Pancreas (tissue), 10 donors: ENCODE measurements around the gene ICAM1. TPM values are rescaled to one million over a fixed set of nuclear protein-coding genes. Genes with fewer than 3 reads are reported as not detected.

Source experiments
- ATAC-seq, 4 donors: fragments of 200-7000 bp; cut with Tn5 transposase; one replicate each; pipeline versions ENCODE4 v1.8.0 to v1.9.1; 2020; ENCODE audit warnings: mild to moderate bottlenecking in 4 of 4, moderate library complexity in 4 of 4
- DNase-seq, 6 donors: peaks; one replicate each; pipeline ENCODE4 v3.0.0-alpha.2; 2020
- FAIRE-seq: peaks from 2 replicates; lab custom pipeline; 2012; peaks lifted over from hg19 to GRCh38; lab: Jason Lieb, UNC
- H3K27ac ChIP-seq, 4 donors: fragments of 200-600 bp; sonication (generic); 1 replicate in 3 of 4; 2 replicates in 1 of 4; pipeline versions ENCODE4 v1.5.0 to v1.8.0; 2020
- H3K27me3 ChIP-seq, 4 donors: fragments of 200-600 bp; one replicate each; pipeline ENCODE4 v1.8.0; 2021
- H3K36me3 ChIP-seq, 3 donors: fragments of 200-600 bp; sonication (generic) in 1 of 3; one replicate each; pipeline versions ENCODE4 v1.5.0 to v1.8.0; 2020 to 2021
- H3K4me1 ChIP-seq, 3 donors: fragments of 200-600 bp; one replicate each; pipeline ENCODE4 v1.8.0; 2021
- H3K4me3 ChIP-seq, 4 donors: fragments of 200-600 bp; sonication (generic) in 2 of 4; one replicate each; pipeline versions ENCODE4 v1.5.0 to v1.8.0; 2020 to 2021
- H3K9me3 ChIP-seq, 4 donors: fragments of 200-600 bp; one replicate each; pipeline ENCODE4 v1.8.0; 2021
- WGBS, 2 donors: extraction: QIAGEN DNeasy Blood & Tissue Kit; methylation state at CpG; one replicate each; pipeline ENCODE4 v1.1.7; 2013; 5-methylcytosine and 5-hydroxymethylcytosine counted together
- intact Hi-C, 3 donors: fragments of 100-400 bp; cut with DNase I; formaldehyde crosslinking; loops; one replicate each; pipeline versions ENCODE4 v1.11.1 to v1.14.2; 2022
- polyA plus RNA-seq, 2 donors: library from polyadenylated mRNA; stranded (reverse); fragments of 200-250 nt; gene quantifications; one replicate each; pipeline ENCODE4 v1.2.3, GENCODE V29; 2013
- total RNA-seq, 6 donors: library from RNA; stranded (reverse); fragmentation: NEBNext Ultra II Directional in 4 of 6; extraction: Animal tissue kit (Norgen Biotek cat#: 25700) in 4 of 6; gene quantifications; one replicate each; pipeline versions ENCODE4 v1.2.1 to v1.2.4, GENCODE V29; 2021 to 2023
- TF ChIP-seq, protein P1 (sequence below), 4 donors: fragments of 200-600 bp; sonication (generic) in 3 of 4; IDR thresholded peaks; one replicate each; pipeline versions ENCODE4 v1.5.0 to v1.8.0; 2021; ENCODE audit warnings: antibody characterized with exemption in 4 of 4
- donor health status: healthy with polysubstance abuse.
- donor health status: DM: no; HTN: no; CAD: no; lungs with moderate emphysema.
- donor health status: DM: no; HTN: no; CAD: no.
- donor health status: control.
- donor health status: control.
- donor health status: Bipolar disorder and iron deficiency.
- donor health status: DM: yes; HTN: yes; CAD: no.
- donor health status: DM: no; HTN: no; CAD: no.
- donor health status: DM: no; HTN: no; CAD: no.
- donor health status: DM: yes; HTN: yes; CAD: no.

The ICAM1 gene
- total and polyA plus RNA-seq, 8 donors, result 2.2 to 32.4 (median 6.8) TPM

DNA sequence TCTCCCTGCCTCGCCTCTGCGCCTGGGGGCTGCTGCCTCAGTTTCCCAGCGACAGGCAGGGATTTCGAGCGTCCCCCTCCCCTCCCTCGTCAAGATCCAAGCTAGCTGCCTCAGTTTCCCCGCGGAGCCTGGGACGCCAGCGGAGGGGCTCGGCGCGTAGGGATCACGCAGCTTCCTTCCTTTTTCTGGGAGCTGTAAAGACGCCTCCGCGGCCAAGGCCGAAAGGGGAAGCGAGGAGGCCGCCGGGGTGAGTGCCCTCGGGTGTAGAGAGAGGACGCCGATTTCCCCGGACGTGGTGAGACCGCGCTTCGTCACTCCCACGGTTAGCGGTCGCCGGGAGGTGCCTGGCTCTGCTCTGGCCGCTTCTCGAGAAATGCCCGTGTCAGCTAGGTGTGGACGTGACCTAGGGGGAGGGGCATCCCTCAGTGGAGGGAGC is 722 bp upstream of the ICAM1 start:
- Histone ChIP-seq H3K27me3 (no peaks in the 10 kb centered on the region), H3K4me1 (peaks cover 0 to 10% (median 6%) of the 10 kb centered on the region in 3 donors), H3K4me3 (peak overlapping the region; percentile 4 to 52 (median 24)), H3K27ac (peak overlapping the region; percentile 31 to 86 (median 57)), H3K9me3 (no peaks in the 10 kb centered on the region), H3K36me3 (no peaks in the 10 kb centered on the region)
- TF ChIP-seq, protein P1, sequence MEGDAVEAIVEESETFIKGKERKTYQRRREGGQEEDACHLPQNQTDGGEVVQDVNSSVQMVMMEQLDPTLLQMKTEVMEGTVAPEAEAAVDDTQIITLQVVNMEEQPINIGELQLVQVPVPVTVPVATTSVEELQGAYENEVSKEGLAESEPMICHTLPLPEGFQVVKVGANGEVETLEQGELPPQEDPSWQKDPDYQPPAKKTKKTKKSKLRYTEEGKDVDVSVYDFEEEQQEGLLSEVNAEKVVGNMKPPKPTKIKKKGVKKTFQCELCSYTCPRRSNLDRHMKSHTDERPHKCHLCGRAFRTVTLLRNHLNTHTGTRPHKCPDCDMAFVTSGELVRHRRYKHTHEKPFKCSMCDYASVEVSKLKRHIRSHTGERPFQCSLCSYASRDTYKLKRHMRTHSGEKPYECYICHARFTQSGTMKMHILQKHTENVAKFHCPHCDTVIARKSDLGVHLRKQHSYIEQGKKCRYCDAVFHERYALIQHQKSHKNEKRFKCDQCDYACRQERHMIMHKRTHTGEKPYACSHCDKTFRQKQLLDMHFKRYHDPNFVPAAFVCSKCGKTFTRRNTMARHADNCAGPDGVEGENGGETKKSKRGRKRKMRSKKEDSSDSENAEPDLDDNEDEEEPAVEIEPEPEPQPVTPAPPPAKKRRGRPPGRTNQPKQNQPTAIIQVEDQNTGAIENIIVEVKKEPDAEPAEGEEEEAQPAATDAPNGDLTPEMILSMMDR (IDR thresholded peaks at IDR 0.05), result no peak
- intact Hi-C loops, result loop anchor here in 2 of 3 donors (5.0 to 10.0 kb wide), 2 partner anchors 117 to 125 kb away; no protein-coding TSS in a partner anchor
- DNase-seq (peak in 4 of 6 donors; percentile 39 to 77 (median 72)), FAIRE-seq (no peak), ATAC-seq (peak; percentile 57 to 73 (median 62))
- 5% methylated on average over 32 to 37 of the region's 37 CpGs for WGBS, 2 donors

DNA sequence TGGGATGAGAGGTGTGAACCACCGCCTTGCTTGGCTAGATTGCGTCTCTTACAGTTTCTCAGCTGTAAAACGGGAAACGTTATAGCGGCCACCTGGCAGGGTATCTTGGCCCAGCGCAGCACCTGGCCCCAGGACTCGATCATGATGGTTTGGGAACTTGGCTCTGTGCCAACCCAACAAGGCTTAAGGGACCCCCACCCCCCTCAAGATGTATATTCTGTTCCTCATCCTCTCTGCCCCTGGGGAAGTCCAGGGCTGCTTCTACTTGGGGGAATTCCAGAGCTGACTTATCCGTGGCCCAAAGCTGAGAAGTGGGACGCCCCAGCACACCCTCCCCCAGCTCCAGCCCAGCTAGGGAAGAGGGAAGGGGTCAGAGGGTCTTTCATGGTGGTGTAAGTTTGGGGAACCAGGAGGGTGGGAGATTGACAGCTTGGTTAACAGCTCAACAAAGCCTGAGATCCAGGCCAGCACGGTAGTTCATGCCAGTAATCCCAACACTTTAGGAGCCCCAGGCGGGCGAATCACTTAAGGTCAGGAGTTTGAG is 695 bp downstream of the ICAM1 start:
- TF ChIP-seq, protein P1 (IDR thresholded peaks at IDR 0.05), result no peak
- ATAC-seq (peak in 2 of 4 donors; percentile 4 to 32), FAIRE-seq (no peak), DNase-seq (peak in 1 of 6 donors; percentile 40)
- no peaks in the 10 kb centered on the region for H3K36me3 ChIP-seq
- no peaks in the 10 kb centered on the region for H3K9me3 ChIP-seq
- H3K4me1 ChIP-seq, result peaks cover 0 to 10% (median 6%) of the 10 kb centered on the region in 3 donors
- peak overlapping the region in 2 of 4 donors; percentile 83 to 86 for H3K27ac ChIP-seq
- 39% methylated on average over 12 of the region's 12 CpGs for WGBS, 2 donors
- intact Hi-C loops, result loop anchor here in 2 of 3 donors (5.0 to 10.0 kb wide), 2 partner anchors 116 to 123 kb away; no protein-coding TSS in a partner anchor
- H3K27me3 ChIP-seq, result no peaks in the 10 kb centered on the region
- H3K4me3 ChIP-seq, result peak overlapping the region; percentile 4 to 52 (median 24)

DNA sequence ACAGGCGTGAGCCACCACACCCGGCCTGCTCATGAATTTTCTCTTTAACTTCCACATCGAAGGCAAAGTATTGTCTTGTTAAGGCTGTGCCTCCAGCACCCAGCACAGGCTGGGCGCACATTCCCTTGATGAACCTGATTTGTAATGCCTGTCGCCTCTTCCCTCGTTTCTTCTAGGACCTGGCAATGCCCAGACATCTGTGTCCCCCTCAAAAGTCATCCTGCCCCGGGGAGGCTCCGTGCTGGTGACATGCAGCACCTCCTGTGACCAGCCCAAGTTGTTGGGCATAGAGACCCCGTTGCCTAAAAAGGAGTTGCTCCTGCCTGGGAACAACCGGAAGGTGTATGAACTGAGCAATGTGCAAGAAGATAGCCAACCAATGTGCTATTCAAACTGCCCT is 3.7 kb downstream of the ICAM1 start:
- ATAC-seq (no peak), FAIRE-seq (no peak), DNase-seq (no peak)
- H3K4me1 ChIP-seq, result peaks cover 0 to 9% (median 6%) of the 10 kb centered on the region in 3 donors
- intact Hi-C loops, result loop anchor here in 2 of 3 donors (5.0 to 10.0 kb wide), 2 partner anchors 113 to 120 kb away; no protein-coding TSS in a partner anchor
- TF ChIP-seq, protein P1 (IDR thresholded peaks at IDR 0.05), result no peak
- no peaks in the 10 kb centered on the region for H3K27me3 ChIP-seq
- no peak overlapping the region for H3K27ac ChIP-seq
- 59 to 72% methylated on average over 10 of the region's 10 CpGs for WGBS, 2 donors
- no peaks in the 10 kb centered on the region for H3K36me3 ChIP-seq
- no peaks in the 10 kb centered on the region for H3K9me3 ChIP-seq
- no peak overlapping the region for H3K4me3 ChIP-seq

DNA sequence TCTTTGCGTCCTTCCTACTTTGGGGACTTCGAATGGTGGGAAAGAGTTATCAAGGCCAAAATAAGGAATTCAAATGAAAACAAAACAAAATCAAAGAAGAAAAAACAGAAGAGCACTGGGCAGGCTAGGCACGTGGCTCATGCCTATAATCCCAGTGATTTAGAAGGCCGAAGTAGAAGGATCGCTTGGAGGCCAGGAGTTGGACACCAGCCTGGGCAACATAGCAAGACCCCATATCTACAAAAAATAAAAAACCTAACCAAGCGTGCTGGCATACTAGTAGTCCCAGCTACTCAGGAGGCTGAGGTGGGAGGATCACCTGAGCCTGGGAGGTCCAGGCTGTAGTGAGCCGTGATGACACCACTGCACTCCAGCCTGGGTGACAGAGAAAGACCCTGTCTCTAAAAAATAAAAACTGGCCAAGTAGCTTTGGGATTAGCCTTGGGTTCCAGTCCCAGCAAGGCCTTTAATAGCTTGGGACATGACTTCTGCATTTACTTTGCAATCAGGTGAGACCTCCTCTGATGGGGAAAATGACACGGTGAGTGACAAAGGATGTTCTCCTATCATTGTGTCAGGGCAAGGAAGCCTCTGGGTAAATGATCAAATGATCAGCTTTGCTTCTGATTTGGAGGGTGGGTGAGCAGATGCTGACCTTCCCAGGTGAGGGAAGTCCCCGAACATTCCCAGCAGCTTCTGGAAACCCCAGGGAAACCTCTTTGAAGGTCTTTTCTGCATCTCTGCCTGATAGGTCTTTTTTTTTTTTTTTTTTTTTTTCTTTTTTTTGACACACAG is 7.1 kb downstream of the ICAM1 start:
- FAIRE-seq (no peak), ATAC-seq (no peak), DNase-seq (no peak)
- intact Hi-C loops, result loop anchor here in 1 of 3 donors (10.0 kb wide), 1 partner anchor 117 kb away; no protein-coding TSS in a partner anchor
- H3K27ac ChIP-seq, result no peak overlapping the region
- TF ChIP-seq, protein P1 (IDR thresholded peaks at IDR 0.05), result no peak
- H3K4me3 ChIP-seq, result no peak overlapping the region
- H3K27me3 ChIP-seq, result no peaks in the 10 kb centered on the region
- no peaks in the 10 kb centered on the region for H3K9me3 ChIP-seq
- WGBS, 2 donors, result 65 to 70% methylated on average over 9 of the region's 9 CpGs
- H3K4me1 ChIP-seq, result no peaks in the 10 kb centered on the region
- no peaks in the 10 kb centered on the region for H3K36me3 ChIP-seq
